ENCODE measurements around the gene DMD.

Gene DMD

GRCh38 chrX:31126205-31126604 lies 2085.1 kb downstream of the DMD start:
- TF ChIP-seq CTCF (IDR thresholded peaks at IDR 0.05; ENCODE audit: low read depth, low read length): no peak
- H3K4me3 ChIP-seq (ENCODE audit: low read depth, low read length): no peak overlapping the region

GRCh38 chrX:31124536-31124935 lies 2086.8 kb downstream of the DMD start:
- no peak for TF ChIP-seq CTCF (IDR thresholded peaks at IDR 0.05; ENCODE audit: low read depth, low read length)
- H3K4me3 ChIP-seq (ENCODE audit: low read depth, low read length): no peak overlapping the region

- TF ChIP-seq CTCF (IDR thresholded peaks at IDR 0.05; ENCODE audit: low read depth, low read length): no peak
- no peak overlapping the region for H3K4me3 ChIP-seq (ENCODE audit: low read depth, low read length)
These were observed 2088.0 kb downstream of the DMD start for GRCh38 chrX:31123335-31123734.

GRCh38 chrX:31117266-31117665 lies 2094.1 kb downstream of the DMD start:
- TF ChIP-seq CTCF (IDR thresholded peaks at IDR 0.05; ENCODE audit: low read depth, low read length): no peak
- no peak overlapping the region for H3K4me3 ChIP-seq (ENCODE audit: low read depth, low read length)

- H3K4me3 ChIP-seq (ENCODE audit: low read depth, low read length): no peak overlapping the region
- no peak for TF ChIP-seq CTCF (IDR thresholded peaks at IDR 0.05; ENCODE audit: low read depth, low read length)
These were observed 2096.0 kb downstream of the DMD start for GRCh38 chrX:31115398-31115797.

- H3K4me3 ChIP-seq (ENCODE audit: low read depth, low read length): no peak overlapping the region
- no peak for TF ChIP-seq CTCF (IDR thresholded peaks at IDR 0.05; ENCODE audit: low read depth, low read length)
These were observed 2096.5 kb downstream of the DMD start for GRCh38 chrX:31114858-31115257.

- no peak for TF ChIP-seq CTCF (IDR thresholded peaks at IDR 0.05; ENCODE audit: low read depth, low read length)
These were observed 2098.9 kb downstream of the DMD start for GRCh38 chrX:31112226-31112999.

More at GRCh38 chrX:31112226-31112999, 2098.9 kb downstream of the DMD start:
- no peak overlapping the region for H3K4me3 ChIP-seq (ENCODE audit: low read depth, low read length)

Data from WI38 (cell line).